Duodenal mucosa (tissue), 2 donors: Measurements from ENCODE around the gene RAD51.

Experiments used
- H3K27ac ChIP-seq: one replicate; pipeline ENCODE4 v1.7.0; 2013; ENCODE audit warnings: low read depth, low read length
- H3K27me3 ChIP-seq, 2 donors: one replicate each; pipeline ENCODE4 v1.7.0; 2013; ENCODE audit warnings: low read length in 2 of 2, control low read depth in 1 of 2; ENCODE audit not compliant: insufficient read depth in 2 of 2, control insufficient read depth in 1 of 2
- H3K36me3 ChIP-seq, 2 donors: one replicate each; pipeline ENCODE4 v1.7.0; 2013; ENCODE audit warnings: low read length in 2 of 2, control low read depth in 1 of 2; ENCODE audit not compliant: insufficient read depth in 2 of 2, control insufficient read depth in 1 of 2
- H3K4me1 ChIP-seq, 2 donors: one replicate each; pipeline ENCODE4 v1.7.0; 2013; ENCODE audit warnings: low read length in 2 of 2, control low read depth in 1 of 2; ENCODE audit not compliant: insufficient read depth in 2 of 2, control insufficient read depth in 1 of 2
- H3K4me3 ChIP-seq, 2 donors: one replicate each; pipeline ENCODE4 v1.7.0; 2013; ENCODE audit warnings: low read length in 2 of 2, low read depth in 1 of 2
- H3K9ac ChIP-seq, 2 donors: one replicate each; pipeline ENCODE4 v1.7.0; 2013; ENCODE audit warnings: low read length in 2 of 2, low read depth in 1 of 2
- H3K9me3 ChIP-seq, 2 donors: one replicate each; pipeline ENCODE4 v1.7.0; 2013; ENCODE audit warnings: low read length in 2 of 2, control low read depth in 1 of 2; ENCODE audit not compliant: control insufficient read depth in 1 of 2

The RAD51 gene

DNA sequence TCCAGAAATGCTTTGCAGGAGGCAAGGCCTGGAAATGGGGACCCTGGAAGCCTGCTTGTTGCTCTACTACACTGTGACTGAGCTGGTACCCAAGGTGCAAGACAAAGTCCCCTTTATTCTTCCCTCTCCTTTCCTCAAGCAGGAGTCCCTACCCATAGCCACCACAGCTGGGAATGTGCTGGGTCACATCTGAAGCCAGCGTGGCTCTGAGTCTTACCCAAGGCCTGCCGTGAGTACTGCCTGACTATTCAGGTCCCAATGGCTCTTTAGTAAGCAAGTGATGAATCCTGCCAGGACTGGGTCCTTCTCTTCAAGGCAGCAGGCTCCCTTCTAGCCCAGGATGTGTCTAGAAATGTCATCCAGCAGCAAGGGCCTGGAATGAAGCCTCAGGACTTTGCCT lies 9.6 kb upstream of the RAD51 start:
- Histone ChIP-seq H3K27me3 (no peaks in the 10 kb centered on the region), H3K4me3 (no peak overlapping the region), H3K9ac (no peak overlapping the region), H3K9me3 (no peaks in the 10 kb centered on the region), H3K36me3 (no peaks in the 10 kb centered on the region), H3K27ac (no peak overlapping the region), H3K4me1 (no peaks in the 10 kb centered on the region)

DNA sequence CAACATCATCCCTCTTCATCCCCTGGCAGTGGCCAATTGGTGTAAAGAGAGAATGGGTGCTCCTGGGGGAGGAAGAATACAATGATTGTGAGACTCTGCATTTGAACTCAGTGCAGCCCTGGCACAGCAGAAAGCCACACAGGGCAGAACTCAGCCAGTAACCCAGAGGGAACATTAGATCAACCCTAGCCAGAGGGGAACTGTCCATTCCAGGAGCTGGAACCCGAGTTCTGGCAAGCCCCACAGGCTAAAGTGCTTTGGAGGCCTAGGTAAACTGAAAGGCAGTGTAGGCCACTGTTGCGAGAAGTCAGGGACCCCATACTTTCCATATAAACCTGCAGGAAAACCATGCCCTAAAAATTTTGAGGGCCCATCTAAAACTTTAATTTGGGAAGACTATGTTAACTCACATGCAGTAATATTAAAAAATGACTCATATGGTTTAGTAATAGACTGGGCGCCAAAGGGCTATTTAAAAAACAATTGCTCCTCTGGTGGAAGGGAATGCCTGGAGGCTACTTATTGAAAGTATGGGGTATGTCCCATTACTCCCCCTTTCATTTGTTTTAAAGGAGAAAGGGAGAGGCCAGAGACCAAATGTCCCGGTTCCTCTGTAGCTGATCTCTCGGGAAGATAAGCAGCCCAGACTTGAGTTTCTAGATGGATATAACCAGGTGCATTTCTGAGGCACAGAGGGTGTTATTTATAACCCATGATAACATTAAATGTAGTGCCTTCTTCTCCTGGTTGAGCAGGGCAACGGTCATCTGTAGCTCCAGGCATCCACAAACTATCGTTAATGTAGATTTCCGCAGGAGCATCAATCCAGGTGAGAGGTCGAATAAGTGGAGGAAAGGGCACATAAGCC lies 5.8 kb upstream of the RAD51 start:
- peaks cover 5 to 7% of the 10 kb centered on the region in 2 donors for H3K4me1 ChIP-seq
- no peak overlapping the region for H3K4me3 ChIP-seq
- no peaks in the 10 kb centered on the region for H3K36me3 ChIP-seq
- H3K27me3 ChIP-seq: no peaks in the 10 kb centered on the region
- H3K9ac ChIP-seq: no peak overlapping the region
- no peak overlapping the region for H3K27ac ChIP-seq
- H3K9me3 ChIP-seq: no peaks in the 10 kb centered on the region

DNA sequence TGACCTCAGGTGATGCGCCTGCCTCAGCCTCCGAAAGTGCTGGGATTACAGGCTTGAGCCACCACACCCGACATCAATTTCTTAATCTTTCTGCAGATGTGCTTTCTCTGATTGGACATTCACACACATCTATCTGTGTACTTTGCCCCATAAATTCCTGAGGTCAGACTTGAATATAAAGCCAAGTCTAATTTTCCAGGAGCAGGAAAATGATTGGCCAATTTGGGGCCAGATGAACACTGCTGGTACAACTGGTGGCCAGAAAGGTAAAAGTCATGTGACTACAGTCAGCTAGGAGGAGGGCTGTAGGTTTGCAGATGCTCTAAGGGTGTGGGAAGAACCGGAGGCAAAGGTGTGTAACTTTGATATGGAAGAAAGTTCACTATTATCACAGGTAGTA lies 3.2 kb upstream of the RAD51 start:
- no peaks in the 10 kb centered on the region for H3K27me3 ChIP-seq
- no peak overlapping the region for H3K27ac ChIP-seq
- no peak overlapping the region for H3K9ac ChIP-seq
- no peak overlapping the region for H3K4me3 ChIP-seq
- H3K4me1 ChIP-seq: peaks cover 5 to 9% of the 10 kb centered on the region in 2 donors
- H3K9me3 ChIP-seq: no peaks in the 10 kb centered on the region
- no peaks in the 10 kb centered on the region for H3K36me3 ChIP-seq

DNA sequence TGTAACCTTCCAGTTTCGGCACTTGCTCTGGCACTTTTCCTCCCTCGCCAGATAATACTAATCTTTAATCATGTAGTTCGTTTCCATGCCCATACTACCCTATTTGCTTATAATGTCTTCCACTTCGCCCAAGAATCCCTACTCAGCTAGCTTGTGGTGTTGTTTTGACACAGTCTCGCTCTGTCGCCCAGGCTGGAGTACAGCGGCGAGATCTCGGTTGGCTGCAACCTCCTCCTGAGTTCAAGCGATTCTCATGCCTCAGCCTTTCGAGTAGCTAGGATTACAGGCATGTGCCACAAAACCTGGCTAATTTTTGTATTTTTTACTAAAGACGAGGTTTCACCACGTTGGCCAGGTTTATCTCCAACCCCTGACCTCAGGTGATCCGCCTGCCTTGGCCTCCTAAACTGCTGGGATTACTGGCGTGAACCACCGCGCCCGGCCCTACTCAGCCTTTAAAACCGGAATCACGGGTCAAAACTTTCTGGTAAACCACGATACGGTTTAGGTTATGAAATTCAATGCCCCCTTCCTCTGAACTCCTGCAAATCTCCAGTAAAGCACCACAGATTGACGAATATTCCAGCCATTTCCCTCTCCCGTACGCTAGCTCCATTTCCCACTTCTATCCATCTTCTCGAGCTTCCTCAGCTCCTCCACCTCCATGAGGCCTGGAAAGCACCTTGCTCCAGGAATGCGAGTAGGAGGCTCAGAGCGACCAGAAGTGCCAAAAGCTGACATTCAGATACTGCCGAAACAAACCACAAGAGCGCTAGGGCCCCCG lies 878 bp upstream of the RAD51 start:
- no peaks in the 10 kb centered on the region for H3K27me3 ChIP-seq
- peak overlapping the region; percentile 82 to 97 for H3K9ac ChIP-seq
- H3K9me3 ChIP-seq: no peaks in the 10 kb centered on the region
- no peaks in the 10 kb centered on the region for H3K36me3 ChIP-seq
- H3K4me1 ChIP-seq: peaks cover 5 to 9% of the 10 kb centered on the region in 2 donors
- H3K27ac ChIP-seq: peak overlapping the region; percentile 100
- H3K4me3 ChIP-seq: peak overlapping the region; percentile 95 to 96

DNA sequence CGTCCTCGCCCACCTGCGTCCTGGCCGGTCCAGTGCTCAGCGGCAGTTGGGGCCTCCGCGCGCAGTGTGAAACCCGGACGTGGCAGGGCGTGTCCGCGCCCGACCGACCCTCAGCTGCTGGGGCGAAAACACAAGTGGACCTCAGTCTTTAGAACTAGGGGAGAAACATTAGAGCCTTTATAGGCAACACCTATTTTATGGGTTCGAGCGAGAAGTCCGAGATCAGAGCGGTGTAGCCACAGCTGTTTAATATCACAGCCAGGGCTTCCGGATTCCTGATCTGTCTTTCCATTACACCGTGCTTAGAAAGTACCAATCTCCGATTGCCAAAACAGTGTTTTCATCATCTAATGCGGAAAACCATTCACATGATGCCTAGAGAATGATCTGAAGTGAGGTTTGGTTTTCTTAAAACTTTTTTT lies 506 bp downstream of the RAD51 start:
- Histone ChIP-seq H3K27ac (no peak overlapping the region), H3K27me3 (no peaks in the 10 kb centered on the region), H3K4me3 (peak overlapping the region; percentile 95 to 96)

DNA sequence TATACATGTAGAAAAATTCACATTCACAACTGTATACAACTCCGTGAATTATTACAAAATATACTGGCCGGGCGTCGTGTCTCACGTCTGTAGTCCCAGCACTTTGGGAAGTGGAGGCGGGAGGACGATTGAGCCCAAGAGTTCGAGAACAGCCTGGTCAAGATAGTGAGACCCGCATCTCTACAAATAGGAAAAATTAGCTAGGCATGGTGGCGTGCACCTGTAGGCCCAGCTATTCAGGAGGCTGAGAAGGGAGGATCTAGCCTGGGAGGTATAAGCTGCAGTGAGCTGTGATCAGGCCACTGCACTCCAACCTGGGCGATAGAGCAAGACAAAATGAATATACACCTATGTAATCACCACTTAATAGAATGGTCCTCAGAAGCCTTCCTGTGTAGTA lies 1.3 kb downstream of the RAD51 start:
- H3K36me3 ChIP-seq: peaks cover 0 to 4% of the 10 kb centered on the region in 2 donors
- no peaks in the 10 kb centered on the region for H3K27me3 ChIP-seq
- H3K27ac ChIP-seq: no peak overlapping the region
- H3K4me3 ChIP-seq: peak overlapping the region in 1 of 2 donors; percentile 96
- H3K4me1 ChIP-seq: peaks cover 5 to 9% of the 10 kb centered on the region in 2 donors
- H3K9me3 ChIP-seq: no peaks in the 10 kb centered on the region
- H3K9ac ChIP-seq: no peak overlapping the region

More for the DNA sequence above, 506 bp downstream of the RAD51 start:
- Histone ChIP-seq H3K9ac (peak overlapping the region; percentile 58 to 82), H3K36me3 (peaks cover 0 to 4% of the 10 kb centered on the region in 2 donors), H3K4me1 (peaks cover 5 to 9% of the 10 kb centered on the region in 2 donors), H3K9me3 (no peaks in the 10 kb centered on the region)

DNA sequence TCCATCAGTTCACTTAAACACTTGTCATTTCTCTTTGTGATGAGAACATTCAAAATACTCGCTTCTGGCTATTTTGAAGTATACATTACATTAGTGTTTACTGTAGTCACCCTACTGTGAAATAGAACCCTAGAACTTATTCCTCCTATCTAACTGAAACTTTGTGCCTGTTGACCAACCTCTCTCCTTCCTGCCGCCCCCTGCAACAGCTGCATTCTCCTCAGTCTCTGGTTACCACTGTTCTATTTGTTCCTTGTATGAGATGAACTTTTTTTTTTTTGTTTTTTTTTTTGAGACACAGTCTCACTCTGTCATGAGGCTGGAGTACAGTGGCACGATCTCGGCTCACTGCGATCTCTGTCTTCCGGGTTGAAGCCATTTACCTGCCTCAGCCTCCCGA lies 2.9 kb downstream of the RAD51 start:
- peaks cover 0 to 4% of the 10 kb centered on the region in 2 donors for H3K36me3 ChIP-seq
- no peak overlapping the region for H3K9ac ChIP-seq
- no peaks in the 10 kb centered on the region for H3K27me3 ChIP-seq
- H3K27ac ChIP-seq: no peak overlapping the region
- H3K9me3 ChIP-seq: no peaks in the 10 kb centered on the region
- H3K4me1 ChIP-seq: peaks cover 5 to 9% of the 10 kb centered on the region in 2 donors
- H3K4me3 ChIP-seq: no peak overlapping the region

DNA sequence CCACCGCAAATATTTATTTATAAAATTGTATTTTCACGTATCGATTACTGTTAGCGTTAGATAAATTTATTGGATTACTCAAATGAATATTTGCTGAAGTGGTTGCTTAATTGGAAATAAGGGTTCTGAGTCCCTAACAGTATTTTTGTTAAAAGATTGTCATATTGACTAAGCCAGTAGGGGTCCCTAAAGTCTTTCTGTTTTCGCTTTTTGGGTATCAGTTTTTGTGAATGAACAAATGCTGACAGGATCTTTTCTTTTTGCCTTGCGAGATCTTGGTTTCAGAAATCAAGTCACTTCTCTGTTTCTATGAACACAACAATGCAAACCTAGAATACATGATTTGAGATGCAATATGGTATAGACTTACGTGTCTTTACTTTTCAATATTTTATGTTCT lies 7.1 kb downstream of the RAD51 start:
- Histone ChIP-seq H3K27ac (no peak overlapping the region), H3K9ac (no peak overlapping the region), H3K27me3 (no peaks in the 10 kb centered on the region), H3K4me3 (no peak overlapping the region), H3K36me3 (peaks cover 0 to 4% of the 10 kb centered on the region in 2 donors), H3K9me3 (no peaks in the 10 kb centered on the region), H3K4me1 (no peaks in the 10 kb centered on the region)

DNA sequence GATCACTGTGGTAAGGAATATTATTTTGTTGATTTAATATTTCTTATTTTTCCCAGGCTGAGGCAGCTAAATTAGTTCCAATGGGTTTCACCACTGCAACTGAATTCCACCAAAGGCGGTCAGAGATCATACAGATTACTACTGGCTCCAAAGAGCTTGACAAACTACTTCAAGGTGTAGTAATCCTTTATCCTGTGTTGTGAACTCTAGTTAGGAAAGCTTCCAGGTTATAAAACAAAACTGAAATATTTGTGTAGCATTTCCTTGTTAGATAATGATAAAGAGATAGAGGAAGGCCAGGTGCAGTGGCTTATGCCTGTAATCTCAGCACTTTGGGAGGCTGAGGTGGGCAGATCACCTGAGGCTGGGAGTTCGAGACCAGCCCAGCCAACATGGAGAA lies 11.1 kb downstream of the RAD51 start:
- no peaks in the 10 kb centered on the region for H3K36me3 ChIP-seq
- no peaks in the 10 kb centered on the region for H3K9me3 ChIP-seq
- no peaks in the 10 kb centered on the region for H3K4me1 ChIP-seq
- H3K9ac ChIP-seq: no peak overlapping the region
- H3K27me3 ChIP-seq: no peaks in the 10 kb centered on the region
- H3K27ac ChIP-seq: no peak overlapping the region
- no peak overlapping the region for H3K4me3 ChIP-seq

DNA sequence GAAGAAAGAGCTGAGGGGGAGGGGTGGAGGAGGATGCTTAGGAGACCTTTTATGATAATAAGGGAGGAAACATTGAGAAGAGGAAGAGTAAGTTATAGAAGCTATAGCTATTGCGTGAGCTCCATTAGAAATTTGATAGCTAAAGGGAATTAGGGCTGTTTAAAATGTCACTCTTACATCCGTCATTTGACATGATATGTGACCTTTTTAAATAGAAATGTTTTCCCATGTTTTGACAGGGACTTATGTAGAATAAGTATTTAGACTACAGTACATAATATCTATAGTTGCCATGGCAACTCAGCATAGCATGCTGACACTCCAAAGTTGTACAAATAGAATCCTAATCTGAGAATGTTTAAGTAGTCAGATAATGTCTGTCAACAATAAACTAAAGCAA lies 19.2 kb downstream of the RAD51 start:
- no peak overlapping the region for H3K9ac ChIP-seq
- H3K9me3 ChIP-seq: no peaks in the 10 kb centered on the region
- H3K27ac ChIP-seq: no peak overlapping the region
- H3K4me3 ChIP-seq: no peak overlapping the region
- no peaks in the 10 kb centered on the region for H3K27me3 ChIP-seq
- H3K36me3 ChIP-seq: peaks cover 0 to 6% of the 10 kb centered on the region in 2 donors
- no peaks in the 10 kb centered on the region for H3K4me1 ChIP-seq
